Gastrocnemius medialis (tissue), 4 donors: Measurements from ENCODE around the gene PRKN. TPM values are rescaled to one million over a fixed set of nuclear protein-coding genes. Genes with fewer than 3 reads are reported as not detected.

Experiments
- ATAC-seq, 2 donors: fragments of 150-250 bp; one replicate each; pipeline ENCODE4 v1.9.1; 2016
- DNase-seq, 2 donors: peaks; one replicate each; pipeline ENCODE4 v3.0.0-alpha.2; 2019
- H3K27ac ChIP-seq, 4 donors: fragments of 200-600 bp; sonication (generic); 1 replicate in 1 of 4; 2 replicates in 3 of 4; pipeline ENCODE4 v1.5.1; 2016 to 2018; ENCODE audit warnings: mild to moderate bottlenecking in 2 of 4, moderate library complexity in 1 of 4
- H3K27me3 ChIP-seq, 3 donors: fragments of 200-600 bp; sonication (generic) in 2 of 3; 1 replicate in 1 of 3; 2 replicates in 2 of 3; pipeline versions ENCODE4 v1.5.1 to v1.6.0; 2016 to 2019; ENCODE audit warnings: mild to moderate bottlenecking in 1 of 3, moderate library complexity in 1 of 3
- H3K36me3 ChIP-seq, 2 donors: fragments of 200-600 bp; sonication (generic) in 1 of 2; one replicate each; pipeline ENCODE4 v1.5.1; 2017 to 2018
- H3K4me1 ChIP-seq, 2 donors: fragments of 200-600 bp; sonication (generic) in 1 of 2; one replicate each; pipeline ENCODE4 v1.5.1; 2016 to 2017; ENCODE audit warnings: mild to moderate bottlenecking in 2 of 2
- H3K4me3 ChIP-seq, 4 donors: fragments of 200-600 bp; sonication (generic) in 3 of 4; 1 replicate in 1 of 4; 2 replicates in 3 of 4; pipeline ENCODE4 v1.5.1; 2016 to 2019; ENCODE audit warnings: mild to moderate bottlenecking in 2 of 4
- H3K9me3 ChIP-seq, 3 donors: fragments of 200-600 bp; sonication (generic) in 2 of 3; 1 replicate in 1 of 3; 2 replicates in 2 of 3; pipeline ENCODE4 v1.5.1; 2016 to 2019
- POLR2A ChIP-seq, 2 donors: fragments of 450-650 bp; IDR thresholded peaks; one replicate each; pipeline ENCODE4 v1.6.1; 2017; ENCODE audit warnings: antibody characterized with exemption in 2 of 2, mild to moderate bottlenecking in 2 of 2, moderate library complexity in 2 of 2
- in situ Hi-C, 4 donors: fragments of 200-750 bp; cut with MboI; loops; one replicate each; pipeline versions ENCODE4 v1.15.0 to v1.8.0; 2017; ENCODE audit warnings: low sequenced_read_pairs in 4 of 4
- intact Hi-C: fragments of 100-400 bp; cut with DNase I; formaldehyde crosslinking; loops from one replicate; pipeline ENCODE4 v1.15.1; 2023; ENCODE audit warnings: low total_unique reads
- total RNA-seq, 4 donors: library from RNA; depleted of rRNA; stranded (reverse); fragments of >200 nt; gene quantifications; one replicate each; pipeline versions ENCODE4 v1.1.0 to v1.2.3, GENCODE V29; 2016
- TF ChIP-seq, protein P1 (sequence below), 5 experiments: fragments of 450-650 bp in 3 of 5; fragments of 200-600 bp in 2 of 5; sonication (generic) in 2 of 5; IDR thresholded peaks in 4 of 5; conservative IDR thresholded peaks in 1 of 5; 1 replicate in 4 of 5; 2 replicates in 1 of 5; pipeline ENCODE4 v1.5.1; 2016 to 2019; ENCODE audit warnings: antibody characterized with exemption in 5 of 5, mild to moderate bottlenecking in 3 of 5, moderate library complexity in 3 of 5

Gene PRKN
- total RNA-seq, 4 donors from 2014 or later: 8.4 to 21.6 (median 13.7) TPM

GRCh38 chr6:161647234-161647633 lies 1080.3 kb downstream of the PRKN start:
- DNase-seq (no peak), ATAC-seq (no peak)
- Histone ChIP-seq H3K27me3 (no peaks in the 10 kb centered on the region), H3K36me3 (no peaks in the 10 kb centered on the region), H3K27ac (no peak overlapping the region), H3K9me3 (no peaks in the 10 kb centered on the region), H3K4me3 (no peak overlapping the region), H3K4me1 (no peaks in the 10 kb centered on the region)
- intact Hi-C loops: no loop called here
- in situ Hi-C loops: no loop called here
- no peak for TF ChIP-seq POLR2A (IDR thresholded peaks at IDR 0.05)
- TF ChIP-seq, protein P1, sequence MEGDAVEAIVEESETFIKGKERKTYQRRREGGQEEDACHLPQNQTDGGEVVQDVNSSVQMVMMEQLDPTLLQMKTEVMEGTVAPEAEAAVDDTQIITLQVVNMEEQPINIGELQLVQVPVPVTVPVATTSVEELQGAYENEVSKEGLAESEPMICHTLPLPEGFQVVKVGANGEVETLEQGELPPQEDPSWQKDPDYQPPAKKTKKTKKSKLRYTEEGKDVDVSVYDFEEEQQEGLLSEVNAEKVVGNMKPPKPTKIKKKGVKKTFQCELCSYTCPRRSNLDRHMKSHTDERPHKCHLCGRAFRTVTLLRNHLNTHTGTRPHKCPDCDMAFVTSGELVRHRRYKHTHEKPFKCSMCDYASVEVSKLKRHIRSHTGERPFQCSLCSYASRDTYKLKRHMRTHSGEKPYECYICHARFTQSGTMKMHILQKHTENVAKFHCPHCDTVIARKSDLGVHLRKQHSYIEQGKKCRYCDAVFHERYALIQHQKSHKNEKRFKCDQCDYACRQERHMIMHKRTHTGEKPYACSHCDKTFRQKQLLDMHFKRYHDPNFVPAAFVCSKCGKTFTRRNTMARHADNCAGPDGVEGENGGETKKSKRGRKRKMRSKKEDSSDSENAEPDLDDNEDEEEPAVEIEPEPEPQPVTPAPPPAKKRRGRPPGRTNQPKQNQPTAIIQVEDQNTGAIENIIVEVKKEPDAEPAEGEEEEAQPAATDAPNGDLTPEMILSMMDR (IDR thresholded peaks at IDR 0.05 in 4 of 5, conservative IDR thresholded peaks at IDR 0.05 in 1 of 5): no peak

GRCh38 chr6:161644521-161644920 lies 1083.0 kb downstream of the PRKN start:
- Histone ChIP-seq H3K4me3 (no peak overlapping the region), H3K9me3 (no peaks in the 10 kb centered on the region), H3K27me3 (no peaks in the 10 kb centered on the region), H3K36me3 (no peaks in the 10 kb centered on the region), H3K27ac (no peak overlapping the region), H3K4me1 (no peaks in the 10 kb centered on the region)
- ATAC-seq: no peak
- intact Hi-C loops (no loop called here), in situ Hi-C loops (no loop called here)
- TF ChIP-seq POLR2A (IDR thresholded peaks at IDR 0.05): no peak
- TF ChIP-seq, protein P1 (IDR thresholded peaks at IDR 0.05 in 4 of 5, conservative IDR thresholded peaks at IDR 0.05 in 1 of 5): no peak
- DNase-seq: no peak

DNA sequence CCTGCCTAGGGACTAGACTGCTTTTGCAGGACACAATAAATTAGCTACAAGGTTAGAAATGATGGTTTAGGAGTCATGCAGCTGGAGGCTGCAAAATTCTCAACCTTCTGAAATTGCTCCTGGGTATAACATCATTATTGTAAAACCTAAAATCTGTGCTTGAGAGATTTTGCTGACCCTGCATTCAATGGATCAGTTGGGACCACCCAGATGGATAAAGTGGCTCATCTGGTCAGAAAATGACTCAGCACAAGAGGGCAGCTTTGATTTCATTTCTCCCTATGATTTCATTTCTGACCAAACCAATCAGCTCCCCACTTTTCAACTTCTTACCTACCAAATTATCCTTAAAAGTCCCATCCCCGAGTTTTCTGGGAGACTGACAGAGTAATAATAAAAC lies 1086.4 kb downstream of the PRKN start:
- no peak for TF ChIP-seq POLR2A (IDR thresholded peaks at IDR 0.05)
- TF ChIP-seq, protein P1 (IDR thresholded peaks at IDR 0.05 in 4 of 5, conservative IDR thresholded peaks at IDR 0.05 in 1 of 5): no peak
- intact Hi-C loops: no loop called here
- Histone ChIP-seq H3K36me3 (no peaks in the 10 kb centered on the region), H3K27ac (no peak overlapping the region), H3K4me1 (no peaks in the 10 kb centered on the region), H3K4me3 (no peak overlapping the region), H3K27me3 (no peaks in the 10 kb centered on the region), H3K9me3 (no peaks in the 10 kb centered on the region)
- in situ Hi-C loops: no loop called here
- ATAC-seq: no peak
- no peak for DNase-seq

DNA sequence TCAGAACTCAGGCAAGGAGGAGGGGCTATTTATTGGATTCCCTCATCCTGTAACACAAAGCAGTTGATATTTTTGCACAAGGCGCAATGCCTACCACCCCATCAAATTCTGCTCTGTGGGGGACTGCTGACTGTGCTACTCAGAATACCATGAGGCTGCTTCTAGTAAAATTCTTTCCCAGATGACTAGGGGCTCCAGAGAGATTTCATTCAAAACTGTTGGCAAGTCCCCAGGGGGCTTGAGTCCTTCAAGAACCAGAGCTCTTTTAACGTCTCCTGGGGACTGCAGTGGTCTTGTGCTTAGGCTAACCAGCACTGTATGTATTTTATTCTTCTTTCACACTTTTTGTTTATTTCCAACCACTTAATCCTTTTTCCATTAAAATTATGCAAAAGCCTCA lies 1087.8 kb downstream of the PRKN start:
- TF ChIP-seq POLR2A (IDR thresholded peaks at IDR 0.05): no peak
- TF ChIP-seq, protein P1 (IDR thresholded peaks at IDR 0.05 in 4 of 5, conservative IDR thresholded peaks at IDR 0.05 in 1 of 5): no peak
- no peaks in the 10 kb centered on the region for H3K9me3 ChIP-seq
- no peak for DNase-seq
- intact Hi-C loops: no loop called here
- ATAC-seq: no peak
- H3K27me3 ChIP-seq: no peaks in the 10 kb centered on the region
- no peaks in the 10 kb centered on the region for H3K36me3 ChIP-seq
- no peaks in the 10 kb centered on the region for H3K4me1 ChIP-seq
- no peak overlapping the region for H3K4me3 ChIP-seq
- no peak overlapping the region for H3K27ac ChIP-seq
- in situ Hi-C loops: no loop called here

DNA sequence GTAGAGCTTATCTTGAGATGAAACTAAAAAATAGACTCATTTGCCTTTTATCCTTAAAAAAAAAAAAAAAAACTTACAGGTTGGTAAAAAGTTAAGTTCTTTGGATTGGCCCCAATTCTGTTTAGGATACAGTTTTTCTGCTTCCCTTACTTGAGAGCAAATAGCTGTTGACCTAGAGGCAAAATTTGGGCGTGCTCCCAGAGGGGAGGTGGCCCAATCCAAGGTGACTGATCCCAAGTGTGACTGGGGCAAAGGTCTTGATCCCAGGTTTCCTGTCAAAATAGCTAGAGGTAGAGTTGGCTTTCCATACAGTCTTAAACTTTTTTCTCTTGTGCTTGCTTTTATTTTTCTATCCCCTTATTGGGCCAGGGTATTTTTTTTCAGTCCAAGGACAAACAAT lies 1089.9 kb downstream of the PRKN start:
- no peaks in the 10 kb centered on the region for H3K27me3 ChIP-seq
- H3K9me3 ChIP-seq: no peaks in the 10 kb centered on the region
- no peak overlapping the region for H3K4me3 ChIP-seq
- TF ChIP-seq POLR2A (IDR thresholded peaks at IDR 0.05): no peak
- TF ChIP-seq, protein P1 (IDR thresholded peaks at IDR 0.05 in 4 of 5, conservative IDR thresholded peaks at IDR 0.05 in 1 of 5): no peak
- DNase-seq: no peak
- intact Hi-C loops (no loop called here), in situ Hi-C loops (no loop called here)
- H3K36me3 ChIP-seq: no peaks in the 10 kb centered on the region
- no peak for ATAC-seq
- H3K4me1 ChIP-seq: no peaks in the 10 kb centered on the region
- no peak overlapping the region for H3K27ac ChIP-seq
